GM23248 (cell line): ENCODE measurements around the gene PPFIA3. TPM values are rescaled to one million over a fixed set of nuclear protein-coding genes. Genes with fewer than 3 reads are reported as not detected.
"Not testable (repeated sequence)": the region's sequence is repeated elsewhere in the genome, so short reads cannot be mapped to it uniquely, and the experiment has no call there.

Experiments used
- DNase-seq: peaks from one replicate; pipeline ENCODE4 v3.0.0-alpha.2; 2015
- H2AFZ ChIP-seq: fragments of 200-600 bp; sonication (generic); 2 replicates; pipeline ENCODE4 v1.6.1; 2016; ENCODE audit warnings: antibody characterized with exemption
- H3F3A ChIP-seq: fragments of 200-600 bp; sonication (generic); 2 replicates; pipeline ENCODE4 v1.6.1; 2016; ENCODE audit warnings: mild to moderate bottlenecking, antibody characterized with exemption, mixed run types; ENCODE audit not compliant: insufficient read depth
- H3K27ac ChIP-seq: fragments of 200-600 bp; sonication (generic); 2 replicates; pipeline ENCODE4 v1.5.1; 2016; ENCODE audit warnings: mild to moderate bottlenecking
- H3K27me3 ChIP-seq: fragments of 200-600 bp; sonication (generic); replicated peaks from 2 replicates; pipeline ENCODE4 v1.6.1; 2016; ENCODE audit warnings: mild to moderate bottlenecking; ENCODE audit not compliant: insufficient read depth
- H3K36me3 ChIP-seq: fragments of 200-600 bp; sonication (generic); 2 replicates; pipeline ENCODE4 v1.6.1; 2016; ENCODE audit warnings: low read depth, mild to moderate bottlenecking
- H3K4me1 ChIP-seq: fragments of 200-600 bp; sonication (generic); 2 replicates; pipeline ENCODE4 v1.6.1; 2016; ENCODE audit warnings: mild to moderate bottlenecking; ENCODE audit not compliant: insufficient read depth
- H3K4me2 ChIP-seq: fragments of 200-600 bp; sonication (generic); one replicate; pipeline ENCODE4 v1.6.1; 2016; ENCODE audit warnings: mild to moderate bottlenecking; ENCODE audit not compliant: unreplicated experiment
- H3K4me3 ChIP-seq: fragments of 200-600 bp; sonication (generic); 2 replicates; pipeline ENCODE4 v1.5.1; 2016; ENCODE audit warnings: mild to moderate bottlenecking
- H3K79me2 ChIP-seq: fragments of 200-600 bp; sonication (generic); 2 replicates; pipeline ENCODE4 v1.6.1; 2016; ENCODE audit warnings: mild to moderate bottlenecking; ENCODE audit not compliant: insufficient read depth
- H3K9ac ChIP-seq: fragments of 200-600 bp; sonication (generic); 2 replicates; pipeline ENCODE4 v1.6.1; 2016; ENCODE audit warnings: mild to moderate bottlenecking
- H3K9me2 ChIP-seq: fragments of 200-600 bp; sonication (generic); 2 replicates; pipeline ENCODE4 v1.6.1; 2016; ENCODE audit warnings: mixed run types, mild to moderate bottlenecking, moderate library complexity; ENCODE audit not compliant: insufficient read depth
- H3K9me3 ChIP-seq: fragments of 200-600 bp; sonication (generic); one replicate; pipeline ENCODE4 v1.6.1; 2017; ENCODE audit warnings: low read depth
- H4K20me1 ChIP-seq: fragments of 200-600 bp; sonication (generic); 2 replicates; pipeline ENCODE4 v1.6.0; 2016; ENCODE audit not compliant: insufficient read depth
- EZH2 ChIP-seq: fragments of 200-600 bp; sonication (generic); IDR thresholded peaks from 2 replicates; pipeline ENCODE4 v1.6.1; 2018; ENCODE audit warnings: antibody characterized with exemption, mild to moderate bottlenecking; ENCODE audit not compliant: insufficient read depth, poor library complexity, severe bottlenecking
- EZH2phosphoT487 ChIP-seq: fragments of 200-600 bp; sonication (generic); IDR thresholded peaks from 2 replicates; pipeline ENCODE4 v1.6.1; 2018; ENCODE audit warnings: antibody characterized with exemption, moderate library complexity, mild to moderate bottlenecking, low read depth; ENCODE audit not compliant: insufficient read depth
- WGBS, 2 experiments: methylation state at CpG; one replicate each; pipeline ENCODE4 v1.1.6; 2015 to 2017; ENCODE audit warnings: low lambda C conversion rate in 2 of 2, low coverage in 1 of 2; ENCODE audit errors: missing lambda C conversion rate in 2 of 2; 5-methylcytosine and 5-hydroxymethylcytosine counted together
- in situ Hi-C: fragments of 300-500 bp; cut with MboI; formaldehyde crosslinking; loops from 2 replicates; pipeline ENCODE4 v1.15.0; 2020
- polyA plus RNA-seq: library from polyadenylated mRNA; unstranded; fragments of >200 nt; fragmentation: Nextera tagmentation; extraction: Ambion mirVana; gene quantifications from 2 replicates; pipeline ENCODE4 v1.2.1, GENCODE V29; 2016
- total RNA-seq: library from RNA; depleted of rRNA; stranded (reverse); fragments of >200 nt; shearing (Covaris generic); gene quantifications from 2 replicates; pipeline ENCODE4 v1.2.3, GENCODE V29; 2014; rRNA removed

Gene PPFIA3
- total RNA-seq, result 0.63 and 2.4 TPM in 2 replicates
- polyA plus RNA-seq, result 1.2 TPM in 2 replicates

- H3F3A ChIP-seq, result no peaks in the 10 kb centered on the region; the same call in 1 of the 2 replicates
- H3K27ac ChIP-seq, result peak within 1 kb of the TSS; percentile 74
- H3K4me3 ChIP-seq, result peak within 1 kb of the TSS; percentile 80
- no peaks in the 10 kb centered on the region for H3K9me2 ChIP-seq
- no peak for TF ChIP-seq EZH2
- TF ChIP-seq EZH2phosphoT487, result no peak
- no peaks in the 10 kb centered on the region for H4K20me1 ChIP-seq
- no peaks in the 10 kb centered on the region for H3K27me3 ChIP-seq
- peak within 1 kb of the TSS; percentile 94 for H3K4me2 ChIP-seq
- H3K9me3 ChIP-seq, result no peaks in the 10 kb centered on the region
- H3K79me2 ChIP-seq, result no peaks in the 10 kb centered on the region
- peak within 1 kb of the TSS; percentile 92 for H2AFZ ChIP-seq
- whole genome bisulfite sequencing, 2 experiments, result 1 to 3% methylated on average over 27 to 76 of the region's 90 CpGs
- peaks cover 7% of the 10 kb centered on the region for H3K4me1 ChIP-seq
- H3K36me3 ChIP-seq, result no peaks in the 10 kb centered on the region
- in situ Hi-C loops, result no loop called here
- DNase-seq, result peak; percentile 89
- peak within 1 kb of the TSS; percentile 84 for H3K9ac ChIP-seq
Observed at GRCh38 chr19:49119411-49120324, at the start of gene PPFIA3. Gene PPFIA3 (plus strand): TSS chr19:49119544. CDS start chr19:49127874, 8,330 bp downstream.

DNA sequence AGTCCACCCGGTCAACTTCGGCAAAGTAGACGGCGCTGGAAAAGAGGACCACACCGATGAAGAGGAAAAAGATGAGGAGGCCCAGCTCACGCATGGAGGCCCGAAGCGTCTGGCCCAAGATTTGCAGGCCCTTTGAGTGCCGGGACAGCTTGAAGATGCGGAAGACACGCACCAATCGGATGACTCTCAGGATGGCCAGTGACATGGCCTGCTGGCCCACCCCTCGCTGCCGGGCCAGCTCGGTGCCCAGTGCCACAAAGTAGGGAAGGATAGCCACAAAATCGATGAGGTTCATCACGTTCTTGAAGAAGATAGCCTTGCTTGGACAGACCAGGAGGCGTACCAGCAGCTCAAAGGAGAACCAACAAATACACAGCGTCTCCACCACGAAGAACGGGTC lies 48.9 kb upstream of the PPFIA3 start:
- 95 to 96% methylated on average over 21 of the region's 21 CpGs for WGBS, 2 experiments
- Histone ChIP-seq H3K4me1 (no peaks in the 10 kb centered on the region), H3K36me3 (no peaks in the 10 kb centered on the region), H4K20me1 (no peaks in the 10 kb centered on the region), H3K27ac (no peak overlapping the region), H3K27me3 (peaks cover 6% of the 10 kb centered on the region; the same call in 1 of the 2 replicates), H3K9me2 (no peaks in the 10 kb centered on the region), H3K9ac (no peak overlapping the region), H3K79me2 (no peaks in the 10 kb centered on the region), H3F3A (peaks cover 6% of the 10 kb centered on the region; the same call in 1 of the 2 replicates), H3K4me2 (no peak overlapping the region), H3K9me3 (no peaks in the 10 kb centered on the region), H2AFZ (no peak overlapping the region), H3K4me3 (no peak overlapping the region)
- no peak for DNase-seq
- TF ChIP-seq EZH2phosphoT487 (no peak), EZH2 (no peak)
- in situ Hi-C loops, result no loop called here

DNA sequence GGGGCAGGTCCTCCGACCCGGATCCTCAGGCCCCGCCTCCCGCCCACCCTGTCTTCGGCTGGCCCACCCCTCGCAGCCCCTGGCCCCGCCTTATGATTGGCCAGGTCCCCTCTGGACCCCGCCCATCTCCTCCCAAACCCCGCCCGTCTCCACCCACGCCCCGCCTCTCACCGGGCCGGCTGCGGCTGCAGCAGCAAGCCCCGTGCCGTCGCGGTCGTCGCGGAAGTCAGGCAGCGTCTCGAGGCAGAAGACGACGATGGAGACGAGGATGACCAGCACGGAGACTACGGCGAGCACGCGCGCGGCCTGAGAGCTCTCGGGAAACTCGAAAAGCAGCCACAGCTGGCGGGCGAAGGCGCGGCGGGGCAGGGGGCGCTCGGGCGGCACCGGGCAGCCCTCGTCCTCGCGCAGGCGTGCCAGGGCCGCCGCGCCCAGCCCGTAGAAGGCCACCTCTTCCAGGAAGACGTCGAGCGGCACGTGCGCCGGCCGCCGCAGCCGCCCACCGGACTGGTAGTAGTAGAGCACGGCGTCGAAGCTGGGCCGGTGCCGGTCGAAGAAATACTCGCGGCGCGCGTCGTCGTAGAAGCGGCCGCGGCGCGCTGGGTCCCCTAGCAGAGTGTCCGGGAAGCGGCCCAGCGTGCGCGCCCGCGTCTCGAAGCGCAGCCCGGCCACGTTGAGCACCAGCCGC lies 47.3 kb upstream of the PPFIA3 start:
- H3K79me2 ChIP-seq, result no peaks in the 10 kb centered on the region
- H3K27ac ChIP-seq, result no peak overlapping the region
- peak overlapping the region; percentile 48; the same call in 1 of the 2 replicates for H2AFZ ChIP-seq
- in situ Hi-C loops, result no loop called here
- WGBS, 2 experiments, result 7 to 9% methylated on average over 73 to 82 of the region's 93 CpGs
- TF ChIP-seq EZH2phosphoT487 (no peak), EZH2 (no peak)
- 0 out of 2 replicates have a peak overlapping the region, but pooled peaks have one; percentile 22 for H3K4me3 ChIP-seq
- H3K9me3 ChIP-seq, result no peaks in the 10 kb centered on the region
- H3K4me2 ChIP-seq, result no peak overlapping the region
- peaks cover 6% of the 10 kb centered on the region; the same call in 1 of the 2 replicates for H3K27me3 ChIP-seq
- H3K9ac ChIP-seq, result no peak overlapping the region
- no peaks in the 10 kb centered on the region for H3K36me3 ChIP-seq
- peaks cover 4% of the 10 kb centered on the region; the same call in 1 of the 2 replicates for H3F3A ChIP-seq
- no peaks in the 10 kb centered on the region for H3K9me2 ChIP-seq
- DNase-seq, result peak; percentile 45
- H4K20me1 ChIP-seq, result no peaks in the 10 kb centered on the region
- H3K4me1 ChIP-seq, result no peaks in the 10 kb centered on the region

DNA sequence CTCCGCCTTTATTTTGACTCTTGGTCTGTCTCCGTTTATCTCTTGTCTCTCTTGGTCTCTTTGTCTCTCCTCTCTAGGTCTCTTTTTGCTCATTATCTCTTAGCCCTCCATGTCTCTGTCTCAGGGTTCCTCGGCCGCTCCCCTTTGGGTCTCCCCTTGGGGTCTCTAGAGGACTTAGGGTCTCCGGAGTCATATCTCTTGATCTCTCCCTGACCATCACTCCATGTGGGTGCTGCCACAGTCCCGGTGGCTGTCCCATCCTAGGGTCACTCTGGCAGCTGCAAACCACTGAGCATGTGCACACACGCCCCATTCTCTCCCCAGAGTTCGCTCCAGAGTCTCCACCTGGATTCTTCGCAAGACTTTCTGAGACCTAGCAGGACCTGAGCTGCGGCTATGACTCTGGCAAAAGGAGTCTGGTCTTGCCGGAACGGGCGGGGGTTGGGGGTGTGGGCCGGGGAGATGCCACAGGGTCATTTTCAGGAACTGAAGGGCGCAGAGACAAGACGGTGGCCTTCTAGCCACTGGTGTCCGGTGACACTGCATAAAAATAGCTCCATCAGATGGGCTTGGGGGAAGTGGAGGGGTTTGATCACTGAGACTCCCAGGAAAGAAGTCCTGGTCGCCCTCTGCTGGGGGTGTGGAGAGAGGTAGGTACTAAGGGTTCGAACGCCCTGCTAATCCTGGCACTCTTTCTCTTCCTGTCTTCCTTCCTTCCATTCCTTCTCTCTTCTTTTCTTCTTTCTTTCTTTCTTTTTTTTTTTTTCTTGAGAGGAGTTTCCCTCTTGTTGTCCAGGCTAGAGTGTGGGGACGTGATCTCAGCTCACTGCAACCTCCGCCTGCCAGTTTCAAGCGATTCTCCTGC lies 45.6 kb upstream of the PPFIA3 start:
- DNase-seq, result peak; percentile 45
- H2AFZ ChIP-seq, result no peak overlapping the region
- no peaks in the 10 kb centered on the region for H3K79me2 ChIP-seq
- no peak overlapping the region for H3K4me3 ChIP-seq
- no peaks in the 10 kb centered on the region for H3K4me1 ChIP-seq
- H3K27ac ChIP-seq, result no peak overlapping the region
- H4K20me1 ChIP-seq, result no peaks in the 10 kb centered on the region
- no peak overlapping the region for H3K9ac ChIP-seq
- no peak overlapping the region for H3K4me2 ChIP-seq
- H3F3A ChIP-seq, result no peaks in the 10 kb centered on the region
- no peaks in the 10 kb centered on the region for H3K9me2 ChIP-seq
- WGBS, 2 experiments, result 64 to 66% methylated on average over 20 to 23 of the region's 23 CpGs
- in situ Hi-C loops, result no loop called here
- no peaks in the 10 kb centered on the region for H3K36me3 ChIP-seq
- TF ChIP-seq EZH2 (peak; percentile 14), EZH2phosphoT487 (no peak)
- peaks cover 6% of the 10 kb centered on the region; the same call in 1 of the 2 replicates for H3K27me3 ChIP-seq
- H3K9me3 ChIP-seq, result no peaks in the 10 kb centered on the region

- H3K4me1 ChIP-seq, H3K27me3 ChIP-seq, H3K79me2 ChIP-seq, H3K4me2 ChIP-seq, H3K9me3 ChIP-seq, H4K20me1 ChIP-seq, H3K36me3 ChIP-seq, H3K9me2 ChIP-seq, in situ Hi-C loops, H2AFZ ChIP-seq, H3K9ac ChIP-seq, H3K4me3 ChIP-seq, H3F3A ChIP-seq, H3K27ac ChIP-seq: not testable (repeated sequence)
- DNase-seq, result peak; percentile 76
- 11 to 14% methylated on average over 9 of the region's 9 CpGs for whole genome bisulfite sequencing, 2 experiments
Observed at GRCh38 chr19:49074869-49075268, 44.5 kb upstream of the PPFIA3 start.
